HepG2 (cell line): Measurements from ENCODE around the gene PIK3R1. TPM values are rescaled to one million over a fixed set of nuclear protein-coding genes. Genes with fewer than 3 reads are reported as not detected.

Experiments
- ATAC-seq: fragments of 200-7000 bp; cut with Tn5 transposase; 3 replicates; pipeline ENCODE4 v1.9.1; 2020; ENCODE audit warnings: mild to moderate bottlenecking, moderate library complexity
- BruUV-seq: library from RNA; stranded (reverse); fragments of 400-500 nt; replicated peaks from 2 replicates; lab custom pipeline; 2021; lab: Mats Ljungman, UMichigan
- CTCF ChIA-PET: fragments of 300-600 bp; formaldehyde crosslinking; extraction: SDS; loops from one replicate; lab custom pipeline; 2021; ENCODE audit warnings: low total read pairs, inconsistent platforms, low intra/inter-chr PET ratio; lab: Yijun Ruan, JAX
- POLR2A ChIA-PET: fragments of 350-600 bp; sonication (Branson Sonifier 250); formaldehyde crosslinking; loops from one replicate; lab custom pipeline; 2020; ENCODE audit warnings: antibody characterized with exemption, inconsistent platforms; lab: Yijun Ruan, JAX
- DNase-seq: peaks from one replicate; pipeline ENCODE4 v3.0.0-alpha.2; 2015; ENCODE audit warnings: low spot score
- FAIRE-seq: peaks from 3 replicates; lab custom pipeline; 2011; peaks lifted over from hg19 to GRCh38; lab: Jason Lieb, UNC
- H2AFZ ChIP-seq: one replicate; pipeline ENCODE4 v1.6.1; 2011; ENCODE audit warnings: low read length, inconsistent platforms
- H3K27ac ChIP-seq: fragments of 300-600 bp; 3 replicates; pipeline ENCODE4 v1.8.0; 2011; ENCODE audit warnings: mixed run types, mild to moderate bottlenecking, mixed read lengths, low read length, inconsistent platforms; ENCODE audit not compliant: insufficient read depth; ENCODE audit errors: extremely low read length
- H3K27me3 ChIP-seq, 2 experiments: fragments of 200-600 bp in 1 of 2; 2 replicates in 1 of 2; 3 replicates in 1 of 2; pipeline versions ENCODE4 v1.6.0 to v1.8.0; 2011; ENCODE audit warnings: low read length in 2 of 2, mild to moderate bottlenecking in 2 of 2, moderate library complexity in 2 of 2, inconsistent platforms in 1 of 2; ENCODE audit not compliant: insufficient read depth in 2 of 2, control insufficient read depth in 1 of 2
- H3K36me3 ChIP-seq, 2 experiments: fragments of 200-600 bp in 1 of 2; replicated peaks in 1 of 2; 2 replicates in 1 of 2; 3 replicates in 1 of 2; pipeline versions ENCODE4 v1.5.1 to v1.8.0; 2011; ENCODE audit warnings: low read length in 2 of 2, inconsistent platforms in 1 of 2; ENCODE audit not compliant: insufficient read depth in 2 of 2, control insufficient read depth in 1 of 2
- H3K4me1 ChIP-seq: 2 replicates; pipeline ENCODE4 v1.5.1; 2012; ENCODE audit warnings: low read length, inconsistent platforms; ENCODE audit not compliant: insufficient read depth
- H3K4me2 ChIP-seq: 2 replicates; pipeline ENCODE4 v1.6.0; 2011; ENCODE audit warnings: low read depth, low read length, inconsistent platforms
- H3K4me3 ChIP-seq, 3 experiments: fragments of 200-600 bp in 1 of 3; sonication (generic), shearing (Covaris generic) in 1 of 3; replicated peaks in 1 of 3; 2 replicates each; pipeline ENCODE4 v1.5.1; 2011 to 2016; ENCODE audit warnings: low read length in 3 of 3, inconsistent platforms in 2 of 3, low read depth in 2 of 3, mild to moderate bottlenecking in 2 of 3, control low read depth in 1 of 3, mixed read lengths in 1 of 3; ENCODE audit not compliant: insufficient read depth in 1 of 3
- H3K79me2 ChIP-seq: one replicate; pipeline ENCODE4 v1.6.1; 2011; ENCODE audit warnings: low read length, inconsistent platforms; ENCODE audit not compliant: insufficient read depth
- H3K9ac ChIP-seq: 2 replicates; pipeline ENCODE4 v1.6.0; 2011; ENCODE audit warnings: mild to moderate bottlenecking, low read depth, low read length, inconsistent platforms; ENCODE audit not compliant: insufficient read depth
- H3K9me3 ChIP-seq: 2 replicates; pipeline ENCODE4 v1.5.1; 2012; ENCODE audit warnings: mild to moderate bottlenecking, low read length
- H4K20me1 ChIP-seq: 2 replicates; pipeline ENCODE4 v1.6.0; 2011; ENCODE audit warnings: inconsistent platforms, mild to moderate bottlenecking, low read length, moderate library complexity; ENCODE audit not compliant: insufficient read depth
- BATF2 ChIP-seq: sonication (generic); formaldehyde crosslinking; IDR thresholded peaks from 2 replicates; pipeline ENCODE4 v1.8.0; 2022; ENCODE audit warnings: mild to moderate bottlenecking, missing genetic modification reagents, moderate library complexity
- GRHL1 ChIP-seq: sonication (generic); formaldehyde crosslinking; conservative IDR thresholded peaks from 2 replicates; pipeline ENCODE4 v1.8.0; 2022; ENCODE audit warnings: missing genetic modification reagents
- HIVEP1 ChIP-seq: sonication (generic); formaldehyde crosslinking; IDR thresholded peaks from 2 replicates; pipeline ENCODE4 v1.4.0; 2020; ENCODE audit warnings: mild to moderate bottlenecking, missing genetic modification reagents
- HMGA1 ChIP-seq: sonication (generic); formaldehyde crosslinking; conservative IDR thresholded peaks from 2 replicates; pipeline ENCODE4 v1.4.0; 2020; ENCODE audit warnings: missing genetic modification reagents
- HNF4A ChIP-seq: sonication (generic); formaldehyde crosslinking; IDR thresholded peaks from 2 replicates; pipeline ENCODE4 v1.4.0; 2020; ENCODE audit warnings: missing genetic modification reagents
- ISL2 ChIP-seq: sonication (generic); formaldehyde crosslinking; IDR thresholded peaks from 2 replicates; pipeline ENCODE4 v1.5.0; 2020; ENCODE audit warnings: missing genetic modification reagents
- KDM5A ChIP-seq: fragments of 200-600 bp; sonication (generic); IDR thresholded peaks from 2 replicates; pipeline ENCODE4 v1.7.0; 2018; ENCODE audit warnings: antibody characterized with exemption, mild to moderate bottlenecking, low read length, borderline replicate concordance
- KLF15 ChIP-seq: sonication (generic); formaldehyde crosslinking; IDR thresholded peaks from 2 replicates; pipeline ENCODE4 v1.8.1; 2023; ENCODE audit warnings: borderline replicate concordance, mild to moderate bottlenecking, inconsistent platforms, missing genetic modification reagents, mixed read lengths
- NFIC ChIP-seq: IDR thresholded peaks from 2 replicates; pipeline ENCODE4 v1.6.1; 2012; ENCODE audit warnings: mild to moderate bottlenecking, low read length, inconsistent platforms
- SALL2 ChIP-seq: sonication (generic); formaldehyde crosslinking; IDR thresholded peaks from 2 replicates; pipeline ENCODE4 v1.8.1; 2023; ENCODE audit warnings: mild to moderate bottlenecking, missing genetic modification reagents, inconsistent platforms
- SOX13 ChIP-seq, 3 experiments: fragments of 450-650 bp in 1 of 3; sonication (generic) in 1 of 3; formaldehyde crosslinking in 1 of 3; IDR thresholded peaks in 2 of 3; conservative IDR thresholded peaks in 1 of 3; 2 replicates each; pipeline versions ENCODE4 v1.5.0 to v1.6.1; 2016 to 2020; ENCODE audit warnings: antibody characterized with exemption in 1 of 3, mild to moderate bottlenecking in 1 of 3, missing compliant biosample characterization in 1 of 3, missing genetic modification reagents in 1 of 3, moderate library complexity in 1 of 3
- SOX6 ChIP-seq, 2 experiments: fragments of 450-650 bp in 1 of 2; sonication (generic) in 1 of 2; formaldehyde crosslinking in 1 of 2; IDR thresholded peaks; 2 replicates each; pipeline versions ENCODE4 v1.4.0 to v1.6.1; 2017 to 2020; ENCODE audit warnings: antibody characterized with exemption in 1 of 2, mild to moderate bottlenecking in 1 of 2, missing genetic modification reagents in 1 of 2
- SP2 ChIP-seq: sonication (generic); formaldehyde crosslinking; IDR thresholded peaks from 2 replicates; pipeline ENCODE4 v1.5.1; 2020; ENCODE audit warnings: mild to moderate bottlenecking, missing genetic modification reagents
- TFE3 ChIP-seq: IDR thresholded peaks from 2 replicates; pipeline ENCODE4 v1.6.1; 2016
- TMF1 ChIP-seq: sonication (generic); formaldehyde crosslinking; IDR thresholded peaks from 2 replicates; pipeline ENCODE4 v1.8.1; 2022; ENCODE audit warnings: low read depth, missing genetic modification reagents
- ZBTB7A ChIP-seq: sonication (generic); formaldehyde crosslinking; IDR thresholded peaks from 2 replicates; pipeline ENCODE4 v1.8.0; 2022; ENCODE audit warnings: mild to moderate bottlenecking, missing genetic modification reagents
- ZMYM4 ChIP-seq: sonication (generic); formaldehyde crosslinking; IDR thresholded peaks from 2 replicates; pipeline ENCODE4 v1.8.1; 2023; ENCODE audit warnings: mild to moderate bottlenecking, missing genetic modification reagents
- ZNF230 ChIP-seq: sonication (generic); formaldehyde crosslinking; IDR thresholded peaks from 2 replicates; pipeline ENCODE4 v1.4.0; 2020; ENCODE audit warnings: mild to moderate bottlenecking, missing genetic modification reagents
- ZNF260 ChIP-seq: sonication (generic); formaldehyde crosslinking; IDR thresholded peaks from 2 replicates; pipeline ENCODE4 v1.4.0; 2020; ENCODE audit warnings: missing genetic modification reagents, low read depth, mild to moderate bottlenecking, borderline replicate concordance
- ZNF589 ChIP-seq: sonication (generic); formaldehyde crosslinking; conservative IDR thresholded peaks from 2 replicates; pipeline ENCODE4 v1.8.0; 2022; ENCODE audit warnings: mild to moderate bottlenecking, moderate library complexity, missing genetic modification reagents
- WGBS: methylation state at CpG from one replicate; pipeline ENCODE4 v1.1.6; 2017; ENCODE audit warnings: low lambda C conversion rate; 5-methylcytosine and 5-hydroxymethylcytosine counted together
- in situ Hi-C: cut with HindIII; loops from 2 replicates; pipeline ENCODE4 v1.10.0; 2017; ENCODE audit warnings: low pct_unique_long_range_greater_than_20kb; ENCODE audit not compliant: extremely low pct_ligation_motif_present
- intact Hi-C: fragments of 100-400 bp; cut with micrococcal nuclease; formaldehyde crosslinking; loops from one replicate; pipeline ENCODE4 v1.10.0; 2022; ENCODE audit not compliant: unreplicated experiment
- polyA plus RNA-seq, 8 experiments: library from polyadenylated mRNA; depleted of rRNA in 3 of 8; stranded (reverse) in 7 of 8; unstranded in 1 of 8; fragments of >200 nt; fragmentation: Illumina TruSeq in 4 of 8; extraction: Trizol in 4 of 8; gene quantifications; 2 replicates each; pipeline versions ENCODE4 v1.2.1 to v1.2.3, GENCODE V29; 2011 to 2016; ENCODE audit warnings: low read depth in 4 of 8, missing spikeins in 1 of 8, mixed read lengths in 1 of 8; ENCODE audit not compliant: insufficient read depth in 1 of 8
- total RNA-seq, 5 experiments: library from RNA; depleted of rRNA; stranded (reverse); fragments of >200 nt; fragmentation: Illumina TruSeq; extraction: Trizol; gene quantifications; 2 replicates each; pipeline ENCODE4 v1.2.3, GENCODE V29; 2016; ENCODE audit warnings: low read depth in 1 of 5

PIK3R1 gene
- total and polyA plus RNA-seq, 2 of the 13 experiments (the other 11 are each of a cell fraction or from before 2014, with no cell fraction given): 8.4 to 21.3 TPM

GRCh38 chr5:68172314-68172713 lies 43.2 kb upstream of the PIK3R1 start:
- no peak overlapping the region for H3K27ac ChIP-seq
- in situ Hi-C loops: no loop called here
- H3K4me3 ChIP-seq: no peak overlapping the region
- no peak overlapping the region for H3K4me2 ChIP-seq
- ATAC-seq (no peak), FAIRE-seq (no peak), DNase-seq (no peak)
- H3K9me3 ChIP-seq: no peaks in the 10 kb centered on the region
- ChIA-PET POLR2A (no interaction called here), CTCF (no interaction called here)
- WGBS: 3% methylated on average over 2 of the region's 2 CpGs
- no peaks in the 10 kb centered on the region for H3K79me2 ChIP-seq
- no peaks in the 10 kb centered on the region; a peak in 1 of 5 replicates for H3K27me3 ChIP-seq
- intact Hi-C loops: no loop called here
- BruUV-seq: no TSS peak
- no peaks in the 10 kb centered on the region for H4K20me1 ChIP-seq
- H3K9ac ChIP-seq: no peak overlapping the region
- H3K36me3 ChIP-seq: no peaks in the 10 kb centered on the region
- H3K4me1 ChIP-seq: peaks cover 24% of the 10 kb centered on the region
- no peak overlapping the region for H2AFZ ChIP-seq
- TF ChIP-seq KLF15 (CRISPR knock-in tag) (no peak), HIVEP1 (no peak), TMF1 (CRISPR knock-in tag) (no peak), KDM5A (no peak), ISL2 (CRISPR knock-in tag) (no peak), TFE3 (CRISPR knock-in tag) (no peak), SOX13 (IDR thresholded peaks at IDR 0.05) (no peak), SOX13 (CRISPR knock-in tag; conservative IDR thresholded peaks at IDR 0.05 in 1 of 2, IDR thresholded peaks at IDR 0.05 in 1 of 2) (no peak), ZMYM4 (CRISPR knock-in tag) (0 out of 2 replicates have a peak, but pooled peaks have one; percentile 25), GRHL1 (CRISPR knock-in tag) (no peak), SALL2 (no peak), BATF2 (CRISPR knock-in tag) (no peak), HNF4A (CRISPR knock-in tag) (peak; percentile 5; the same call in 1 of the 2 replicates), ZNF589 (CRISPR knock-in tag) (no peak), ZBTB7A (no peak), ZNF230 (CRISPR knock-in tag) (no peak), SP2 (CRISPR knock-in tag) (no peak), NFIC (no peak), HMGA1 (CRISPR knock-in tag) (no peak), ZNF260 (CRISPR knock-in tag) (no peak), SOX6 (IDR thresholded peaks at IDR 0.05) (no peak), SOX6 (CRISPR knock-in tag; IDR thresholded peaks at IDR 0.05) (peak; percentile 25; the same call in 1 of the 2 replicates)
